H1 (cell line): Measurements from ENCODE around the gene KCNMB1. TPM values are rescaled to one million over a fixed set of nuclear protein-coding genes. Genes with fewer than 3 reads are reported as not detected.
A peak's percentile ranks its signal among the peaks of the same experiment; 100 is the strongest.

Source experiments
- CTCF ChIA-PET: fragments of 300-600 bp; sonication (Branson Sonifier 250); formaldehyde crosslinking; loops from one replicate; lab custom pipeline; 2021; ENCODE audit not compliant: partially characterized antibody; lab: Charles Lee
- POLR2A ChIA-PET: fragments of 300-600 bp; sonication (Branson Sonifier 250); formaldehyde crosslinking; loops from one replicate; lab custom pipeline; 2021; ENCODE audit warnings: inconsistent platforms; ENCODE audit not compliant: partially characterized antibody; lab: Charles Lee
- DNase-seq, 2 experiments: peaks; one replicate each; pipeline versions ENCODE4 v3.0.0 to v3.0.0-alpha.2; 2010 to 2022; ENCODE audit warnings: low spot score in 2 of 2, low read depth in 1 of 2, mixed read lengths in 1 of 2
- FAIRE-seq: peaks from 2 replicates; lab custom pipeline; 2011; peaks lifted over from hg19 to GRCh38; lab: Jason Lieb, UNC
- H2AFZ ChIP-seq: 2 replicates; pipeline ENCODE4 v1.8.1; 2012; ENCODE audit warnings: low read length, inconsistent platforms
- H2AK5ac ChIP-seq: 2 replicates; pipeline ENCODE4 v1.6.1; 2013; ENCODE audit warnings: low read depth, low read length
- H2BK120ac ChIP-seq: replicated peaks from 2 replicates; pipeline ENCODE3; 2013; ENCODE audit warnings: low read depth, low read length, inconsistent platforms
- H2BK12ac ChIP-seq: 2 replicates; pipeline ENCODE4 v1.6.1; 2013; ENCODE audit warnings: low read depth, low read length
- H2BK15ac ChIP-seq: 2 replicates; pipeline ENCODE4 v1.6.1; 2013; ENCODE audit warnings: low read length
- H2BK20ac ChIP-seq: 2 replicates; pipeline ENCODE4 v1.6.1; 2013; ENCODE audit warnings: low read length
- H2BK5ac ChIP-seq: 2 replicates; pipeline ENCODE4 v1.6.1; 2013; ENCODE audit warnings: low read depth, low read length
- H3K14ac ChIP-seq: 2 replicates; pipeline ENCODE4 v1.6.1; 2013; ENCODE audit warnings: inconsistent platforms; ENCODE audit not compliant: insufficient read length
- H3K18ac ChIP-seq: 2 replicates; pipeline ENCODE4 v1.6.1; 2013; ENCODE audit warnings: low read length; ENCODE audit errors: extremely low read depth
- H3K23ac ChIP-seq: 2 replicates; pipeline ENCODE4 v1.6.1; 2013; ENCODE audit warnings: inconsistent platforms; ENCODE audit not compliant: insufficient read length
- H3K23me2 ChIP-seq: 2 replicates; pipeline ENCODE4 v1.6.1; 2013; ENCODE audit warnings: low read depth, low read length
- H3K27ac ChIP-seq: 2 replicates; pipeline ENCODE4 v1.6.1; 2011; ENCODE audit warnings: low read depth, low read length, inconsistent platforms
- H3K27me3 ChIP-seq, 4 experiments: replicated peaks in 1 of 4; 1 replicate in 1 of 4; 2 replicates in 3 of 4; pipeline versions ENCODE4 v1.6.1 to v1.8.1; 2011 to 2013; ENCODE audit warnings: low read length in 3 of 4, mild to moderate bottlenecking in 3 of 4, inconsistent platforms in 2 of 4, mixed read lengths in 2 of 4, moderate library complexity in 1 of 4; ENCODE audit not compliant: control insufficient read depth in 3 of 4, insufficient read depth in 3 of 4; ENCODE audit errors: extremely low read depth in 1 of 4
- H3K36me3 ChIP-seq, 4 experiments: 2 replicates each; pipeline versions ENCODE4 v1.6.1 to v1.8.1; 2011 to 2013; ENCODE audit warnings: mild to moderate bottlenecking in 4 of 4, low read length in 3 of 4, moderate library complexity in 2 of 4, control low read depth in 1 of 4, inconsistent platforms in 1 of 4; ENCODE audit not compliant: insufficient read depth in 4 of 4, control insufficient read depth in 2 of 4
- H3K4ac ChIP-seq: replicated peaks from 2 replicates; pipeline ENCODE3; 2013; ENCODE audit warnings: low read length, low read depth, mixed read lengths, inconsistent platforms; ENCODE audit not compliant: insufficient read length
- H3K4me1 ChIP-seq, 4 experiments: replicated peaks in 1 of 4; 1 replicate in 1 of 4; 2 replicates in 3 of 4; pipeline versions ENCODE4 v1.6.1 to v1.8.1; 2011 to 2013; ENCODE audit warnings: low read length in 3 of 4, inconsistent platforms in 2 of 4, mixed read lengths in 1 of 4; ENCODE audit not compliant: insufficient read depth in 4 of 4, control insufficient read depth in 3 of 4
- H3K4me2 ChIP-seq, 2 experiments: 2 replicates each; pipeline versions ENCODE4 v1.6.1 to v1.8.1; 2011 to 2013; ENCODE audit warnings: low read depth in 2 of 2, low read length in 2 of 2, control low read depth in 1 of 2, inconsistent platforms in 1 of 2, mild to moderate bottlenecking in 1 of 2; ENCODE audit not compliant: insufficient read depth in 1 of 2
- H3K4me3 ChIP-seq, 4 experiments: fragments of 200-600, 300-600 bp in 1 of 4; sonication (generic), shearing (Covaris generic), sonication (Bioruptor Twin) in 1 of 4; 2 replicates each; pipeline versions ENCODE4 v1.5.1 to v1.8.1; 2011 to 2016; ENCODE audit warnings: low read length in 4 of 4, low read depth in 3 of 4, control low read depth in 2 of 4, inconsistent platforms in 2 of 4, mild to moderate bottlenecking in 2 of 4, mixed read lengths in 1 of 4, moderate library complexity in 1 of 4; ENCODE audit not compliant: insufficient read depth in 2 of 4; ENCODE audit errors: extremely low read depth in 1 of 4
- H3K56ac ChIP-seq: replicated peaks from 2 replicates; pipeline ENCODE3; 2013; ENCODE audit warnings: low read depth, mild to moderate bottlenecking, mixed read lengths, low read length, inconsistent platforms; ENCODE audit not compliant: insufficient read length
- H3K79me1 ChIP-seq: 2 replicates; pipeline ENCODE4 v1.6.1; 2013; ENCODE audit warnings: low read depth, low read length, control low read depth
- H3K79me2 ChIP-seq, 2 experiments: 2 replicates each; pipeline versions ENCODE4 v1.6.1 to v1.8.1; 2012 to 2013; ENCODE audit warnings: low read length in 2 of 2, mild to moderate bottlenecking in 2 of 2, inconsistent platforms in 1 of 2; ENCODE audit not compliant: insufficient read depth in 2 of 2, control insufficient read depth in 1 of 2
- H3K9ac ChIP-seq, 4 experiments: replicated peaks in 1 of 4; 1 replicate in 1 of 4; 2 replicates in 3 of 4; pipeline versions ENCODE4 v1.6.1 to v1.8.1; 2011 to 2013; ENCODE audit warnings: low read depth in 3 of 4, low read length in 3 of 4, control low read depth in 2 of 4, mild to moderate bottlenecking in 2 of 4, moderate library complexity in 2 of 4, inconsistent platforms in 1 of 4; ENCODE audit errors: extremely low read depth in 1 of 4
- H3K9me3 ChIP-seq, 2 experiments: 2 replicates each; pipeline versions ENCODE4 v1.6.1 to v1.8.1; 2012 to 2013; ENCODE audit warnings: mild to moderate bottlenecking in 2 of 2, moderate library complexity in 2 of 2, control low read depth in 1 of 2, inconsistent platforms in 1 of 2, low read depth in 1 of 2, low read length in 1 of 2, mixed read lengths in 1 of 2; ENCODE audit not compliant: insufficient read depth in 2 of 2
- H4K20me1 ChIP-seq, 2 experiments: replicated peaks in 1 of 2; 2 replicates each; pipeline versions ENCODE3 to v1.8.1; 2011 to 2013; ENCODE audit warnings: inconsistent platforms in 2 of 2, low read length in 2 of 2, mild to moderate bottlenecking in 1 of 2; ENCODE audit not compliant: insufficient read depth in 2 of 2, control insufficient read depth in 1 of 2
- H4K5ac ChIP-seq: 2 replicates; pipeline ENCODE4 v1.6.1; 2013; ENCODE audit warnings: low read length, low read depth, mixed read lengths, inconsistent platforms; ENCODE audit not compliant: insufficient read length
- H4K8ac ChIP-seq: 2 replicates; pipeline ENCODE4 v1.8.0; 2013; ENCODE audit warnings: mild to moderate bottlenecking, moderate library complexity, low read length, inconsistent platforms; ENCODE audit not compliant: insufficient read depth; ENCODE audit errors: extremely low read depth
- H4K91ac ChIP-seq: replicated peaks from 2 replicates; pipeline ENCODE3; 2013; ENCODE audit warnings: low read length, mixed read lengths, inconsistent platforms; ENCODE audit not compliant: insufficient read length
- ASH2L ChIP-seq: fragments of 200-600, 300-600 bp; sonication (generic); IDR thresholded peaks from one replicate; pipeline ENCODE4 v1.7.1; 2017; ENCODE audit warnings: low read length
- CTBP2 ChIP-seq: IDR thresholded peaks from 2 replicates; pipeline ENCODE4 v1.7.0; 2011; ENCODE audit warnings: borderline replicate concordance, mild to moderate bottlenecking, moderate library complexity, mixed read lengths, low read length; ENCODE audit not compliant: insufficient read depth, insufficient read length
- GTF2F1 ChIP-seq: IDR thresholded peaks from 2 replicates; pipeline ENCODE4 v1.6.1; 2012; ENCODE audit warnings: low read depth, low read length, improper control_type of control experiment, borderline replicate concordance
- MAFK ChIP-seq: IDR thresholded peaks from 2 replicates; pipeline ENCODE4 v1.6.1; 2012; ENCODE audit warnings: low read depth, mild to moderate bottlenecking, improper control_type of control experiment, low read length
- MAX ChIP-seq: IDR thresholded peaks from 2 replicates; pipeline ENCODE4 v1.6.1; 2012; ENCODE audit warnings: inconsistent platforms
- POLR2AphosphoS5 ChIP-seq: IDR thresholded peaks from 2 replicates; pipeline ENCODE4 v1.6.1; 2011; ENCODE audit warnings: low read depth, low read length
- RBBP5 ChIP-seq: IDR thresholded peaks from 2 replicates; pipeline ENCODE4 v1.7.1; 2012; ENCODE audit warnings: low read depth, mild to moderate bottlenecking, inconsistent platforms, low read length, moderate library complexity, borderline replicate concordance
- SIRT6 ChIP-seq: IDR thresholded peaks from one replicate; pipeline ENCODE4 v1.7.1; 2012; ENCODE audit warnings: low read length, inconsistent platforms
- SP1 ChIP-seq: IDR thresholded peaks from 2 replicates; pipeline ENCODE4 v1.6.1; 2011; ENCODE audit warnings: low read depth, low read length
- TAF7 ChIP-seq: optimal IDR thresholded peaks from 2 replicates; pipeline ENCODE3; 2011; ENCODE audit warnings: low read depth, mild to moderate bottlenecking, inconsistent platforms, low read length, moderate library complexity, borderline replicate concordance
- TCF12 ChIP-seq: IDR thresholded peaks from 2 replicates; pipeline ENCODE4 v1.6.1; 2011; ENCODE audit warnings: low read depth, mild to moderate bottlenecking, low read length
- WGBS, 2 experiments: shearing (Covaris generic) in 1 of 2; methylation state at CpG; one replicate each; pipeline versions ENCODE4 v1.1.6 to v1.1.7; 2013 to 2015; ENCODE audit warnings: low lambda C conversion rate in 2 of 2, mixed read lengths in 2 of 2, inconsistent platforms in 1 of 2, low coverage in 1 of 2, missing lambda C conversion rate in 1 of 2; ENCODE audit not compliant: insufficient replicate concordance in 2 of 2, insufficient coverage in 1 of 2, insufficient read length in 1 of 2; ENCODE audit errors: extremely low coverage in 1 of 2, missing lambda C conversion rate in 1 of 2; 5-methylcytosine and 5-hydroxymethylcytosine counted together
- polyA plus RNA-seq, 7 experiments: library from polyadenylated mRNA; depleted of rRNA in 3 of 7; stranded (reverse) in 5 of 7; unstranded in 2 of 7; fragments of >200 nt in 5 of 7; fragments of 200-250 nt in 2 of 7; gene quantifications; 1 replicate in 5 of 7; 2 replicates in 1 of 7; 4 replicates in 1 of 7; pipeline versions ENCODE4 v1.2.1 to v1.2.3, GENCODE V29; 2011 to 2013; ENCODE audit warnings: missing spikeins in 2 of 7, mixed read lengths in 2 of 7
- total RNA-seq: library from RNA; stranded (reverse); fragmentation: NEBNext Ultra II Directional; extraction: Animal tissue kit (Norgen Biotek cat#: 25700); gene quantifications from 2 replicates; pipeline ENCODE4 v1.2.1, GENCODE V29; 2021
- TF ChIP-seq, protein P1 (sequence below): IDR thresholded peaks from 2 replicates; pipeline ENCODE4 v1.6.1; 2012; ENCODE audit warnings: inconsistent platforms

KCNMB1 gene
- total and polyA plus RNA-seq, 2 of the 8 experiments (the other 6 are each of a cell fraction or from before 2014, with no cell fraction given): 0.08 to 0.19 TPM

- Histone ChIP-seq H3K79me2 (no peaks in the 10 kb centered on the region), H2AFZ (peak overlapping the region; percentile 72; the same call in 1 of the 2 replicates), H2BK12ac (peak overlapping the region; percentile 18; the same call in 1 of the 2 replicates), H3K23ac (no peak overlapping the region), H3K4ac (no peak overlapping the region), H3K14ac (no peak overlapping the region), H3K79me1 (no peaks in the 10 kb centered on the region), H4K8ac (no peak overlapping the region), H3K9me3 (no peaks in the 10 kb centered on the region), H3K27me3 (no peaks in the 10 kb centered on the region; a peak in 1 of 7 replicates), H3K9ac (no peak overlapping the region), H2BK5ac (no peak overlapping the region), H3K4me1 (peaks cover 0 to 5% (median 2%) of the 10 kb centered on the region in 4 experiments; a peak in 4 of 7 replicates), H2BK120ac (no peak overlapping the region), H3K36me3 (no peaks in the 10 kb centered on the region), H4K5ac (no peak overlapping the region), H4K91ac (no peak overlapping the region), H3K4me3 (no peak overlapping the region; a peak in 1 of 8 replicates), H2AK5ac (no peak overlapping the region), H3K4me2 (no peak overlapping the region), H3K56ac (no peak overlapping the region), H2BK20ac (no peak overlapping the region), H3K23me2 (no peaks in the 10 kb centered on the region), H4K20me1 (no peaks in the 10 kb centered on the region), H3K18ac (no peak overlapping the region), H3K27ac (no peak overlapping the region), H2BK15ac (no peak overlapping the region)
- ChIA-PET CTCF (interaction anchor here (0.7 to 2.5 kb wide), 14 partner anchors 8 to 135 kb away, joined by 3 to 10 read pairs (median 4); no protein-coding TSS in a partner anchor), POLR2A (no interaction called here)
- no peak for TF ChIP-seq RBBP5
- TF ChIP-seq SP1: no peak
- no peak for TF ChIP-seq GTF2F1
- TF ChIP-seq CTBP2: no peak
- TF ChIP-seq POLR2AphosphoS5: no peak
- no peak for TF ChIP-seq MAX
- no peak for TF ChIP-seq TAF7
- TF ChIP-seq TCF12: no peak
- no peak for TF ChIP-seq ASH2L
- TF ChIP-seq SIRT6: no peak
- TF ChIP-seq, protein P1, sequence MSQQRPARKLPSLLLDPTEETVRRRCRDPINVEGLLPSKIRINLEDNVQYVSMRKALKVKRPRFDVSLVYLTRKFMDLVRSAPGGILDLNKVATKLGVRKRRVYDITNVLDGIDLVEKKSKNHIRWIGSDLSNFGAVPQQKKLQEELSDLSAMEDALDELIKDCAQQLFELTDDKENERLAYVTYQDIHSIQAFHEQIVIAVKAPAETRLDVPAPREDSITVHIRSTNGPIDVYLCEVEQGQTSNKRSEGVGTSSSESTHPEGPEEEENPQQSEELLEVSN: no peak
- no peak for TF ChIP-seq MAFK
- 90% methylated on average over 4 of the region's 5 CpGs; no CpG with 5 or more reads in 1 of the 2 experiments for WGBS, 2 experiments
- FAIRE-seq: no peak
- DNase-seq: peak in 1 of 2 experiments; percentile 37
Measured at GRCh38 chr5:170361116-170361515, 28.1 kb downstream of the KCNMB1 start.
